GM21526 (cell line): ENCODE data around the gene PDZD4.

Experiments
- ATAC-seq: cut with Tn5 transposase; IDR thresholded peaks from one replicate; pipeline ENCODE4 v1.9.1; 2021; ENCODE audit warnings: moderate library complexity; ENCODE audit not compliant: unreplicated experiment, low FRiP score

Gene PDZD4

GRCh38 chrX:153792368-153792767 is 38.0 kb downstream of the PDZD4 start:
- ATAC-seq, result no peak

GRCh38 chrX:153791104-153791852 is 39.1 kb downstream of the PDZD4 start:
- ATAC-seq, result no peak

GRCh38 chrX:153789654-153790053 is 40.7 kb downstream of the PDZD4 start:
- no peak for ATAC-seq

- ATAC-seq, result no peak
Measured at GRCh38 chrX:153786669-153787068, 43.7 kb downstream of the PDZD4 start.

- no peak for ATAC-seq
Measured at GRCh38 chrX:153784325-153784967, 45.9 kb downstream of the PDZD4 start.

- no peak for ATAC-seq
Measured at GRCh38 chrX:153783378-153784013, 46.8 kb downstream of the PDZD4 start.

GRCh38 chrX:153782871-153783270 is 47.5 kb downstream of the PDZD4 start:
- no peak for ATAC-seq

- ATAC-seq, result no peak
Measured at GRCh38 chrX:153782313-153782712, 48.0 kb downstream of the PDZD4 start.

GRCh38 chrX:153781428-153782047 is 48.8 kb downstream of the PDZD4 start:
- ATAC-seq, result no peak

GRCh38 chrX:153780678-153781427 is 49.5 kb downstream of the PDZD4 start, which contains the start of gene SRPK3:
TSS of gene SRPK3 (plus strand) at chrX:153781041. CDS start at chrX:153781087, 46 bp downstream.
- no peak for ATAC-seq

- ATAC-seq, result no peak
Measured at GRCh38 chrX:153779891-153780677, 50.3 kb downstream of the PDZD4 start.

- no peak for ATAC-seq
Measured at GRCh38 chrX:153778684-153779101, 51.7 kb downstream of the PDZD4 start.

GRCh38 chrX:153778181-153778580 is 52.2 kb downstream of the PDZD4 start:
- ATAC-seq, result no peak

- no peak for ATAC-seq
Measured at GRCh38 chrX:153777261-153778090, 52.9 kb downstream of the PDZD4 start.

- no peak for ATAC-seq
Measured at GRCh38 chrX:153776611-153777045, 53.7 kb downstream of the PDZD4 start.

GRCh38 chrX:153776120-153776599 is 54.2 kb downstream of the PDZD4 start:
- ATAC-seq, result no peak

GRCh38 chrX:153775293-153776119 is 54.8 kb downstream of the PDZD4 start:
- ATAC-seq, result no peak
